ENCODE data around the gene FLAD1.

DNA sequence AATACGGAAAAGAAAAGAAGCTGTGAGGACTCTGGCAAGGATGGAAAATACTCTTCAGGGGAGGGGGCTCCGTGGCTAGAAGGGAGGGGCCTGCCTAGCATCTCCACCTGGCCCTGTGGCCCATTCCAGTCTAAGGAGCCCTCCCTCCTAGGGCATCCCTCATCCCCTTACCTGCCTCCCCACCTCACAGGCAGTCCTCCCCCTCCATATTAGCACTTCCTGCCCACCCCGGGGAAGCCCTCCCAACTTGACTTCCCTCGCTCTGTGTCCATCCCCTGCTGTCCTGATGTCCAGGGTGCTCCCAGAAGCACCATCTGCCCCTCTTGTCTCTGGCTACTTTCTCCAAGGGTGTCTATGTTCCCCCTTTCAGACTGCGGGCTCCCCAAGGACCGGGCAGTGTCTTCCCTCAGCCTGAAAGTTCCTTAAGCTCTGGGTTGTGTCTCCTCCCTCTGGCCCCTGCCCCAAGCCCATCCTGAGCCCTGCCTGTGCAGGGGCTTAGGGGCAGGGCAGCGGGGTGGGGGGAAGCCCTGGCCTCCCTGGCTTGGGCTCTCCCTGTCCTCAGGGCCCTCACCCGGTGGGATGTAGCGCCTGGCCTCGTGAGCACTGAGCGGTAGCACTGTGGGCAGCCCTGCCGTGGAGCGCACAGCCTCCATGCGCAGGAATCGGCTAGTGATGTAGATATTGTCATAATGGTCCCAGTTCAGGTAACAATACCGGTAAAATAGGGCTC is 46.5 kb downstream of the FLAD1 start:
- TF ChIP-seq, protein P1, sequence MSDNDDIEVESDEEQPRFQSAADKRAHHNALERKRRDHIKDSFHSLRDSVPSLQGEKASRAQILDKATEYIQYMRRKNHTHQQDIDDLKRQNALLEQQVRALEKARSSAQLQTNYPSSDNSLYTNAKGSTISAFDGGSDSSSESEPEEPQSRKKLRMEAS (IDR thresholded peaks at IDR 0.05; ENCODE audit: insufficient read depth, insufficient read length): no peak
- TF ChIP-seq POLR2A (IDR thresholded peaks at IDR 0.05; ENCODE audit: low read depth, low read length) (no peak), POLR2AphosphoS5 (IDR thresholded peaks at IDR 0.05; ENCODE audit: insufficient read depth, low read depth, low read length) (no peak), MYC (IDR thresholded peaks at IDR 0.05; ENCODE audit: low read depth, low read length) (no peak), EZH2 (IDR thresholded peaks at IDR 0.05; ENCODE audit: borderline replicate concordance, low read depth, low read length, severe bottlenecking) (no peak), GATA2 (IDR thresholded peaks at IDR 0.05; ENCODE audit: insufficient read depth, insufficient read length, low read depth, low read length) (no peak), FOS (IDR thresholded peaks at IDR 0.05; ENCODE audit: borderline replicate concordance, insufficient read depth, low read length) (no peak)
- TF ChIP-seq, protein P2, sequence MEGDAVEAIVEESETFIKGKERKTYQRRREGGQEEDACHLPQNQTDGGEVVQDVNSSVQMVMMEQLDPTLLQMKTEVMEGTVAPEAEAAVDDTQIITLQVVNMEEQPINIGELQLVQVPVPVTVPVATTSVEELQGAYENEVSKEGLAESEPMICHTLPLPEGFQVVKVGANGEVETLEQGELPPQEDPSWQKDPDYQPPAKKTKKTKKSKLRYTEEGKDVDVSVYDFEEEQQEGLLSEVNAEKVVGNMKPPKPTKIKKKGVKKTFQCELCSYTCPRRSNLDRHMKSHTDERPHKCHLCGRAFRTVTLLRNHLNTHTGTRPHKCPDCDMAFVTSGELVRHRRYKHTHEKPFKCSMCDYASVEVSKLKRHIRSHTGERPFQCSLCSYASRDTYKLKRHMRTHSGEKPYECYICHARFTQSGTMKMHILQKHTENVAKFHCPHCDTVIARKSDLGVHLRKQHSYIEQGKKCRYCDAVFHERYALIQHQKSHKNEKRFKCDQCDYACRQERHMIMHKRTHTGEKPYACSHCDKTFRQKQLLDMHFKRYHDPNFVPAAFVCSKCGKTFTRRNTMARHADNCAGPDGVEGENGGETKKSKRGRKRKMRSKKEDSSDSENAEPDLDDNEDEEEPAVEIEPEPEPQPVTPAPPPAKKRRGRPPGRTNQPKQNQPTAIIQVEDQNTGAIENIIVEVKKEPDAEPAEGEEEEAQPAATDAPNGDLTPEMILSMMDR (IDR thresholded peaks at IDR 0.05; ENCODE audit: extremely low read depth in 1 of 2, insufficient read depth in 1 of 2, low read depth in 1 of 2, low read length in 2 of 2): no peak
